OCI-LY3 (cell line): ENCODE results near the gene CCL4L2.
"Not testable (repeated sequence)": the region's sequence is repeated elsewhere in the genome, so short reads cannot be mapped to it uniquely, and the experiment has no call there.

Experiments used
- H2AFZ ChIP-seq: fragments of 200-600, 300-600 bp; shearing (Covaris generic); 2 replicates; pipeline ENCODE4 v1.6.0; 2014; ENCODE audit warnings: antibody characterized with exemption, low read depth, low read length
- H3K27ac ChIP-seq: fragments of 200-600, 300-600 bp; sonication (generic); 2 replicates; pipeline ENCODE4 v1.5.1; 2014; ENCODE audit warnings: mild to moderate bottlenecking, low read length, moderate library complexity, mixed read lengths
- H3K27me3 ChIP-seq: fragments of 200-600, 300-600 bp; sonication (generic); 2 replicates; pipeline ENCODE4 v1.6.1; 2014; ENCODE audit warnings: low read depth, low read length, mixed read lengths
- H3K36me3 ChIP-seq: fragments of 200-600, 300-600 bp; sonication (generic); replicated peaks from 2 replicates; pipeline ENCODE3; 2014; ENCODE audit warnings: low read depth, low read length, mixed read lengths
- H3K4me1 ChIP-seq: fragments of 300-600, 200-600 bp; sonication (generic); 2 replicates; pipeline ENCODE4 v1.6.1; 2014; ENCODE audit warnings: low read length, mixed read lengths
- H3K4me2 ChIP-seq: fragments of 200-600, 300-600 bp; sonication (generic); 2 replicates; pipeline ENCODE4 v1.6.1; 2014; ENCODE audit warnings: low read length, mixed read lengths
- H3K4me3 ChIP-seq: fragments of 300-600, 200-600 bp; sonication (generic); 2 replicates; pipeline ENCODE4 v1.5.1; 2014; ENCODE audit warnings: antibody characterized with exemption, mild to moderate bottlenecking, low read length, moderate library complexity
- H3K79me2 ChIP-seq: fragments of 300-600, 200-600 bp; shearing (Covaris generic); 2 replicates; pipeline ENCODE4 v1.6.1; 2014; ENCODE audit warnings: mild to moderate bottlenecking, low read length, mixed read lengths
- H3K9ac ChIP-seq: fragments of 300-600, 200-600 bp; shearing (Covaris generic); 2 replicates; pipeline ENCODE4 v1.6.0; 2014; ENCODE audit warnings: mild to moderate bottlenecking, low read length, moderate library complexity
- H3K9me3 ChIP-seq: fragments of 200-600, 300-600 bp; shearing (Covaris generic); 2 replicates; pipeline ENCODE4 v1.6.1; 2014; ENCODE audit warnings: low read length, mixed read lengths; ENCODE audit not compliant: insufficient read depth
- H4K20me1 ChIP-seq: fragments of 200-600, 300-600 bp; sonication (generic); 2 replicates; pipeline ENCODE4 v1.6.1; 2016; ENCODE audit warnings: low read length, mixed read lengths; ENCODE audit not compliant: insufficient read depth
- EZH2phosphoT487 ChIP-seq: fragments of 200-600 bp; shearing (Covaris generic); IDR thresholded peaks from 2 replicates; pipeline ENCODE4 v1.6.1; 2018; ENCODE audit warnings: antibody characterized with exemption, mixed run types, low read depth
- TF ChIP-seq, protein P1 (sequence below): fragments of 200-600, 300-600 bp; sonication (generic); IDR thresholded peaks from 2 replicates; pipeline ENCODE4 v1.5.1; 2014; ENCODE audit warnings: antibody characterized with exemption, low read length, low read depth

CCL4L2 gene

DNA sequence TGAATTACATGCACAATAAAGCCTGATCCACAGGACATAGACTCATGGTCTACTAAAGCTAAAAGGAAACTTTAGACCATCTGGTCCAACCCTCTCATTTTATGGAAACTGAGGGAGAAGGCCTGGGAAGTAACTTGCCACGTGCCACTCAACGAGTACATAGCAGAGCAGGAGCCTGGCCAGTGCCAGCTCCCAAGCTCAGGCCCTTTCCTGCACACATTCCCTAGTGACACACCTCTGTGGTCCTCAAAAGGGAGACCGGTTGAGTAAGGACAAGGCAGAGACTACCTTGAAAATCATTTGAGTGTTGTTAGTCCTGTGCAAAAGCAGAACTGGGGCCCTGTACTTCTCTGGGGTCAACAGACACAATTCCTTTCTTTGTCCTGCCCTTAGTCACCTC lies 2.8 kb downstream of the CCL4L2 start:
- no peaks in the 10 kb centered on the region for H3K9me3 ChIP-seq
- H2AFZ ChIP-seq = no peak overlapping the region
- H3K36me3 ChIP-seq = no peaks in the 10 kb centered on the region
- no peaks in the 10 kb centered on the region for H3K4me1 ChIP-seq
- no peak for TF ChIP-seq EZH2phosphoT487
- no peaks in the 10 kb centered on the region for H4K20me1 ChIP-seq
- H3K4me3 ChIP-seq = no peak overlapping the region
- H3K4me2 ChIP-seq = no peak overlapping the region
- no peak overlapping the region for H3K9ac ChIP-seq
- no peak overlapping the region for H3K27ac ChIP-seq
- no peaks in the 10 kb centered on the region for H3K79me2 ChIP-seq
- H3K27me3 ChIP-seq = no peaks in the 10 kb centered on the region

DNA sequence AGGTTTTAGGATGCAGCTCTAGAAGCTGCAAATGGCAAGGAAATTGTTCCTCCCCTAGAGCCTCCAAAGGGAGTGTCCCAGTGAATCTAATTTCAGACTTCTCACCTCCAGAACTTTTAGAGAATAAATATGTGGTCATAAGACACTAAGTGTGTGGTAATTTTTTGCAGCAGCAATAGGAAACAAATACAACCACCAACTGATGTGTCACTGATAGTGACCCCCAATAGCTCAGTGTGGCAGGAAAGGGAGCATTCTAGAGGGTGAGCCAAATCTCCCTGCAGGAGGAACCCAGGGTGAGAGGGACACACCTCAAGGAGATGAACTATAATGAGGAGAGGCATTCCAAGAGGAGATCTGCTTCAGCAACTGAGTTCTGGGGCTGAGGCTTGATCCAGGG lies 4.1 kb downstream of the CCL4L2 start:
- Histone ChIP-seq H3K27me3 (no peaks in the 10 kb centered on the region), H3K4me3 (no peak overlapping the region), H3K9ac (no peak overlapping the region), H3K36me3 (no peaks in the 10 kb centered on the region), H3K4me2 (no peak overlapping the region), H3K4me1 (no peaks in the 10 kb centered on the region), H3K79me2 (no peaks in the 10 kb centered on the region), H4K20me1 (no peaks in the 10 kb centered on the region), H3K9me3 (no peaks in the 10 kb centered on the region), H2AFZ (no peak overlapping the region), H3K27ac (no peak overlapping the region)
- TF ChIP-seq, protein P1, sequence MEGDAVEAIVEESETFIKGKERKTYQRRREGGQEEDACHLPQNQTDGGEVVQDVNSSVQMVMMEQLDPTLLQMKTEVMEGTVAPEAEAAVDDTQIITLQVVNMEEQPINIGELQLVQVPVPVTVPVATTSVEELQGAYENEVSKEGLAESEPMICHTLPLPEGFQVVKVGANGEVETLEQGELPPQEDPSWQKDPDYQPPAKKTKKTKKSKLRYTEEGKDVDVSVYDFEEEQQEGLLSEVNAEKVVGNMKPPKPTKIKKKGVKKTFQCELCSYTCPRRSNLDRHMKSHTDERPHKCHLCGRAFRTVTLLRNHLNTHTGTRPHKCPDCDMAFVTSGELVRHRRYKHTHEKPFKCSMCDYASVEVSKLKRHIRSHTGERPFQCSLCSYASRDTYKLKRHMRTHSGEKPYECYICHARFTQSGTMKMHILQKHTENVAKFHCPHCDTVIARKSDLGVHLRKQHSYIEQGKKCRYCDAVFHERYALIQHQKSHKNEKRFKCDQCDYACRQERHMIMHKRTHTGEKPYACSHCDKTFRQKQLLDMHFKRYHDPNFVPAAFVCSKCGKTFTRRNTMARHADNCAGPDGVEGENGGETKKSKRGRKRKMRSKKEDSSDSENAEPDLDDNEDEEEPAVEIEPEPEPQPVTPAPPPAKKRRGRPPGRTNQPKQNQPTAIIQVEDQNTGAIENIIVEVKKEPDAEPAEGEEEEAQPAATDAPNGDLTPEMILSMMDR = no peak
- TF ChIP-seq EZH2phosphoT487 = no peak

DNA sequence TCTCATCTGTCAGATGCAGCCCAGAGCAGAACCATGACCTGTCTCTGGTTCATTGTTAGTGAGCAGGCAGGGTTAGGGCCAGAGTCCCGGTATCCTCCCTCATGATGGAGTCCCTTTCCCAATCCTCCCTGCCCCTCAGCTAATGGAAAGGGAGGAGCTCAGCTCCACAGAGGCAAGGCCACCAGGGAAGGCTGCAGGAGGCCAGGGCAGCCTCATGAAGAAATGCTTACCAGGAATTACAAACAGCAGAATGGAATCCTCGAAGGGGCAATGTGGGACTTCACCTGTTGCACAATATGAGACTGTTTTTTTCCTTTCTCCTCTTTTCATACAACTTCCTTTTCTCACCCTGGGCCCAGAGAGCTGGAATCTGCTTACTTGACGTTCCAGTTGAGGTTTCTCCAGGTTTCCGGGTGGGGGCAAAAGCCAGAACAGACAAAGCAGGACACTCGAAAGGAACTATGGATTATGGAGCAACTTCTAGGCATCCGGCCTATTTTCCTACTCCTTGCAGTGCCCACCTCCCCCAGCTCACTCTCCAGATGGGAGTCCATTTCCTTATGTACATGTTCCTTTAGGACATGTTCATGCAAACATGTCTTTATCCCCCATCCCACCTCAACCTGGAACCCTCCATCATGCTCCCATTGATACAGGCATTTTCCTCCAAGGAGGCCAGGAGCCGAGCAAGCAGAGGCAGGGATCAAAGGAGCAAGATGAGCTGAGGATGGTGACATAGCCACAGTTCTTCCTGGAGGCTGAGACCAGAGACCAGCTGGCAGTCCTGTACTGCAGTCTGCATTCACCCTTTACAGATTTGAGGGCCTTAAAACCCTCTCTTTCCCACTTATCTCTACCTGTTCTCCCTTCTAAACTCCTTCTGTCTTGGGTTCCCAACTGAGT lies 4.8 kb downstream of the CCL4L2 start:
- not testable (repeated sequence) for H3K36me3 ChIP-seq, H3K9ac ChIP-seq, H3K27ac ChIP-seq, H4K20me1 ChIP-seq, H3K4me2 ChIP-seq, H3K4me3 ChIP-seq, H3K4me1 ChIP-seq, H3K27me3 ChIP-seq, H2AFZ ChIP-seq, H3K79me2 ChIP-seq, H3K9me3 ChIP-seq

GRCh38 chr17:36219556-36219955 lies 8.7 kb downstream of the CCL4L2 start:
- H2AFZ ChIP-seq = not testable (repeated sequence)

GRCh38 chr17:36220737-36221580 lies 10.1 kb downstream of the CCL4L2 start:
- not testable (repeated sequence) for H3K27ac ChIP-seq, H3K36me3 ChIP-seq, H3K4me1 ChIP-seq, H3K4me3 ChIP-seq, H3K9ac ChIP-seq, H3K9me3 ChIP-seq, H4K20me1 ChIP-seq, H3K27me3 ChIP-seq, H2AFZ ChIP-seq, H3K79me2 ChIP-seq, H3K4me2 ChIP-seq

More at GRCh38 chr17:36219556-36219955, 8.7 kb downstream of the CCL4L2 start:
- H3K4me1 ChIP-seq, H3K27ac ChIP-seq, H3K9ac ChIP-seq, H3K27me3 ChIP-seq, H3K79me2 ChIP-seq, H3K9me3 ChIP-seq, H3K36me3 ChIP-seq, H3K4me2 ChIP-seq, H3K4me3 ChIP-seq, H4K20me1 ChIP-seq: not testable (repeated sequence)

DNA sequence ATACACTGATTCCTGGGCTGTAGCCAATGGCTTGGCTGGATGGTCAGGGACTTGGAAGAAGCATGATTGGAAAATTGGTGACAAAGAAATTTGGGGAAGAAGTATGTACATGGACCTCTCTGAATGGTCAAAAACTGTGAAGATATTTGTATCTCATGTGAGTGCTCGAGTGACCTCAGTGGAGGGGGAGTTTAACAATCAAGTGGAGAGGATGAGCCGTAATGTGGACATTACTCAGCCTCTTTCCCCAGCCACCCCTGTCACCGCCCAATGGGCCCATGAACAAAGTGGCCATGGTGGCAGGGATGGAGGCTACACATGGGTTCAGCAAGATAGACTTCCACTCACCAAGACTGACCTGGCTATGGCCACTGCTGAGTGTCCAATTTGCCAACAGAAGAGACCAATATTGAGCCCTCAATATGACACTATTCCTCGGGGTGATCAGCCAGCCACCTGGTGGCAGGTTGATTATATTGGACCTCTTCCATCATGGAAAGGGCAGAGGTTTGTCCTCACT lies 10.8 kb downstream of the CCL4L2 start:
- not testable (repeated sequence) for H3K4me3 ChIP-seq, H3K9me3 ChIP-seq, H3K27me3 ChIP-seq, H3K27ac ChIP-seq, H3K36me3 ChIP-seq, H3K4me1 ChIP-seq, H3K79me2 ChIP-seq, H3K9ac ChIP-seq, H4K20me1 ChIP-seq, H3K4me2 ChIP-seq, H2AFZ ChIP-seq

DNA sequence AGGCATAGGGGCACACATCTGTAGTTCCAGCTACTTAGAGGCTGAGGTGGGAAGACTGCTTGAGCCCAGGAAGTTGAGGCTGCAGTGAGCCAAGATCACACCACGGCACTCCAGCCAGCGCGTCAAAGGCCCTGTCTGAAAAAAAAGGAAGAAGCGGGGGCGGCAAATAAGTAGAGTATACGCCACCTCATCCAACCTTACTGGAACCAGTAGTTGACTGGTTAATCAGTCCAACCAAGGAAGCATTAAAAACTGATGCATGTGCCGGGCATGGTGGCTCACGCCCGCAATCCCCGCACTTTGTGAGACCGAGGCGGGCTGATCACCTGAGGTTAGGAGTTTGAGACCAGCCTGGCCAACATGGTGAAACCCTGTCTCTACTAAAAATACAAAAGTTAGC lies 12.1 kb downstream of the CCL4L2 start:
- not testable (repeated sequence) for H3K9me3 ChIP-seq, H3K27me3 ChIP-seq, H3K4me3 ChIP-seq, H3K79me2 ChIP-seq, H3K4me1 ChIP-seq, H2AFZ ChIP-seq, H3K27ac ChIP-seq, H3K4me2 ChIP-seq, H3K36me3 ChIP-seq, H3K9ac ChIP-seq, H4K20me1 ChIP-seq

DNA sequence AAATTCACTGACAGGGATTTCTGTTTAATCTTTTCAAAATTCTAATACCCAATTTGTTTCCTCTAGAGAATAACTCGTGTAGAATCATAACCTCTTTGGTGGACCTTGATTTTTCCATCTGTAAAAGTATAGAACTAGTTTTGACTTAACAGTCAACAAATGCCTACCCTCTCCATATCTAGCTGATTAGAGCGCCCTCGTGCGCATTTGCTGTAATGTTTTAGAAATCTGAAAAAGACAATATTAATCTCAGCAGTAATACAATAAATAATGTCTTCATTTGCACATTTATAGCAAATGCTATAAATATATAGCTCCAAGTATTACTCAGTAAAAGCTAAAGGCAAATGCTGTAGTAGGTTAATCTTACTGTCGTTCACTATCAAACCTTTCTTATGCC lies 18.8 kb downstream of the CCL4L2 start:
- not testable (repeated sequence) for H3K79me2 ChIP-seq

More for the DNA sequence above, 18.8 kb downstream of the CCL4L2 start:
- not testable (repeated sequence) for H4K20me1 ChIP-seq, H2AFZ ChIP-seq, H3K9ac ChIP-seq, H3K36me3 ChIP-seq, H3K27ac ChIP-seq, H3K4me1 ChIP-seq, H3K4me2 ChIP-seq, H3K9me3 ChIP-seq, H3K27me3 ChIP-seq, H3K4me3 ChIP-seq
